Activated naive CD8-positive, alpha-beta T cell treated with anti-CD3 and anti-CD28 coated beads, Interleukin-2, amount 10 ng/mL, durations not matched to agents 7 days and 5 days (primary cell): Measurements from ENCODE around the gene PLCB3. TPM values are rescaled to one million over a fixed set of nuclear protein-coding genes. Genes with fewer than 3 reads are reported as not detected.
A peak's percentile ranks its signal among the peaks of the same experiment; 100 is the strongest.
"Not testable (repeated sequence)": the region's sequence is repeated elsewhere in the genome, so short reads cannot be mapped to it uniquely, and the experiment has no call there.

Experiments used
- ATAC-seq: fragments of 150-1000 bp; cut with Tn5 transposase; one replicate; pipeline ENCODE4 v1.10.0; 2021; ENCODE audit warnings: low read depth, moderate library complexity
- POLR2A ChIA-PET: fragments of 350-600 bp; sonication (Branson Sonifier 250); formaldehyde crosslinking; loops from one replicate; lab custom pipeline; 2021; ENCODE audit warnings: antibody characterized with exemption; lab: Charles Lee
- DNase-seq: peaks from one replicate; pipeline ENCODE4 v3.0.0; 2021
- H3K27ac Mint-ChIP-seq: one replicate; pipeline ENCODE4 v1.8.0; 2022; ENCODE audit warnings: mild to moderate bottlenecking, mixed read lengths
- H3K27me3 Mint-ChIP-seq: one replicate; pipeline ENCODE4 v1.8.0; 2022; ENCODE audit warnings: mild to moderate bottlenecking, moderate library complexity, mixed read lengths
- H3K36me3 Mint-ChIP-seq: one replicate; pipeline ENCODE4 v1.8.0; 2021; ENCODE audit warnings: mild to moderate bottlenecking, mixed read lengths
- H3K4me1 Mint-ChIP-seq: one replicate; pipeline ENCODE4 v1.8.0; 2021; ENCODE audit warnings: mixed read lengths
- H3K4me3 Mint-ChIP-seq: one replicate; pipeline ENCODE4 v1.8.0; 2022; ENCODE audit warnings: mild to moderate bottlenecking, moderate library complexity, mixed read lengths
- H3K9me3 Mint-ChIP-seq: one replicate; pipeline ENCODE4 v1.8.0; 2021; ENCODE audit warnings: mixed read lengths
- total RNA-seq, 2 experiments: library from RNA; stranded (reverse); gene quantifications; one replicate each; pipeline ENCODE4 v1.2.3, GENCODE V29; 2021

The PLCB3 gene
- total RNA-seq, 2 experiments from 2014 or later: 18.6 to 18.9 TPM

- Mint-ChIP-seq H3K27me3 (peaks cover 19% of the 10 kb centered on the region), H3K9me3 (no peaks in the 10 kb centered on the region), H3K4me1 (peaks cover 23% of the 10 kb centered on the region), H3K4me3 (peak within 1 kb of the TSS; percentile 94), H3K27ac (peak within 1 kb of the TSS; percentile 98), H3K36me3 (peaks cover 4% of the 10 kb centered on the region)
- POLR2A ChIA-PET: interaction anchor here (0.8 to 5.2 kb wide), 15 partner anchors 13 to 344 kb away, joined by 3 to 76 read pairs (median 14); partner anchors contain the start of genes BAD, CCDC88B, FERMT3 and FKBP2
- DNase-seq: peak; percentile 100
- ATAC-seq: peak; percentile 77
These were observed 53.9 kb downstream of the PLCB3 start, which contains the start of gene ESRRA for GRCh38 chr11:64305075-64305690. ESRRA (plus strand) TSS chr11:64305524; CDS start chr11:64307180, 1,656 bp downstream.

GRCh38 chr11:64305691-64306562, 54.6 kb downstream of the PLCB3 start:
- peaks cover 4% of the 10 kb centered on the region for H3K36me3 Mint-ChIP-seq
- H3K9me3 Mint-ChIP-seq: no peaks in the 10 kb centered on the region
- DNase-seq (peak; percentile 77), ATAC-seq (peak; percentile 11)
- POLR2A ChIA-PET: interaction anchor here (1.0 to 4.6 kb wide), 11 partner anchors 12 to 120 kb away, joined by 4 to 45 read pairs (median 15); partner anchors contain the start of genes BAD, CCDC88B, FKBP2 and GPR137
- peak overlapping the region; percentile 94 for H3K4me3 Mint-ChIP-seq
- peak overlapping the region; percentile 88 for H3K27ac Mint-ChIP-seq
- H3K27me3 Mint-ChIP-seq: peaks cover 11% of the 10 kb centered on the region
- H3K4me1 Mint-ChIP-seq: peaks cover 20% of the 10 kb centered on the region

- ATAC-seq (no peak), DNase-seq (no peak)
- Mint-ChIP-seq H3K27ac (peak overlapping the region; percentile 88), H3K4me3 (peak overlapping the region; percentile 94), H3K27me3 (peaks cover 5% of the 10 kb centered on the region), H3K9me3 (no peaks in the 10 kb centered on the region), H3K36me3 (peaks cover 4% of the 10 kb centered on the region), H3K4me1 (peaks cover 22% of the 10 kb centered on the region)
- POLR2A ChIA-PET: interaction anchor here (1.1 to 4.6 kb wide), 2 partner anchors 11 to 36 kb away, joined by 8 to 45 read pairs; partner anchors contain the start of genes PRDX5 and TRMT112
These were observed 55.2 kb downstream of the PLCB3 start for GRCh38 chr11:64306563-64306875.

GRCh38 chr11:64306876-64307622, 55.7 kb downstream of the PLCB3 start:
- peak overlapping the region; percentile 94 for H3K4me3 Mint-ChIP-seq
- no peaks in the 10 kb centered on the region for H3K9me3 Mint-ChIP-seq
- peaks cover 4% of the 10 kb centered on the region for H3K36me3 Mint-ChIP-seq
- peak overlapping the region; percentile 88 for H3K27ac Mint-ChIP-seq
- POLR2A ChIA-PET: interaction anchor here (1.0 to 4.6 kb wide), 3 partner anchors 11 to 37 kb away, joined by 6 to 45 read pairs (median 8); partner anchors contain the start of genes PRDX5 and TRMT112
- DNase-seq: no peak
- ATAC-seq: no peak
- H3K27me3 Mint-ChIP-seq: peaks cover under 1% of the 10 kb centered on the region
- peaks cover 22% of the 10 kb centered on the region for H3K4me1 Mint-ChIP-seq

GRCh38 chr11:64307795-64308194, 56.5 kb downstream of the PLCB3 start:
- H3K27ac Mint-ChIP-seq, H3K9me3 Mint-ChIP-seq, DNase-seq, H3K27me3 Mint-ChIP-seq, H3K36me3 Mint-ChIP-seq, ATAC-seq: not testable (repeated sequence)
- Mint-ChIP-seq H3K4me3 (peak overlapping the region; percentile 4), H3K4me1 (peaks cover 28% of the 10 kb centered on the region)
- POLR2A ChIA-PET: interaction anchor here (0.6 to 4.6 kb wide), 3 partner anchors 10 to 40 kb away, joined by 3 to 45 read pairs (median 6); partner anchors contain the start of genes PRDX5 and TRMT112

- Mint-ChIP-seq H3K27me3 (no peaks in the 10 kb centered on the region), H3K4me3 (no peak overlapping the region), H3K36me3 (peaks cover 1% of the 10 kb centered on the region), H3K4me1 (peaks cover 25% of the 10 kb centered on the region), H3K27ac (peak overlapping the region; percentile 74), H3K9me3 (no peaks in the 10 kb centered on the region)
- POLR2A ChIA-PET: interaction anchor here (1.2 kb wide), 1 partner anchor 28 kb away, joined by 3 read pairs; the partner anchor contains the start of gene CCDC88B
- ATAC-seq (no peak), DNase-seq (no peak)
These were observed 61.6 kb downstream of the PLCB3 start for GRCh38 chr11:64312947-64313346.

GRCh38 chr11:64313491-64314145, 62.3 kb downstream of the PLCB3 start:
- Mint-ChIP-seq H3K36me3 (peaks cover 1% of the 10 kb centered on the region), H3K4me3 (no peak overlapping the region), H3K27me3 (no peaks in the 10 kb centered on the region), H3K27ac (peak overlapping the region; percentile 74), H3K9me3 (no peaks in the 10 kb centered on the region), H3K4me1 (peaks cover 28% of the 10 kb centered on the region)
- DNase-seq (no peak), ATAC-seq (no peak)
- POLR2A ChIA-PET: interaction anchor here (1.2 kb wide), 1 partner anchor 27 kb away, joined by 3 read pairs; the partner anchor contains the start of gene CCDC88B

- Mint-ChIP-seq H3K27me3 (no peaks in the 10 kb centered on the region), H3K9me3 (no peaks in the 10 kb centered on the region), H3K27ac (no peak overlapping the region), H3K4me3 (no peak overlapping the region), H3K36me3 (peaks cover 1% of the 10 kb centered on the region), H3K4me1 (peaks cover 32% of the 10 kb centered on the region)
- ATAC-seq: no peak
- POLR2A ChIA-PET: interaction anchor here (1.2 kb wide), 1 partner anchor 26 kb away, joined by 3 read pairs; the partner anchor contains the start of gene CCDC88B
- DNase-seq: no peak
These were observed 62.9 kb downstream of the PLCB3 start for GRCh38 chr11:64314146-64314804.

- POLR2A ChIA-PET: no interaction called here
- Mint-ChIP-seq H3K27ac (no peak overlapping the region), H3K36me3 (peaks cover 1% of the 10 kb centered on the region), H3K9me3 (no peaks in the 10 kb centered on the region), H3K4me1 (peaks cover 33% of the 10 kb centered on the region), H3K4me3 (no peak overlapping the region), H3K27me3 (no peaks in the 10 kb centered on the region)
- ATAC-seq: no peak
- DNase-seq: no peak
These were observed 63.7 kb downstream of the PLCB3 start for GRCh38 chr11:64314805-64315561.

- Mint-ChIP-seq H3K4me1 (peaks cover 31% of the 10 kb centered on the region), H3K27ac (peak overlapping the region; percentile 97), H3K4me3 (peak overlapping the region; percentile 87)
- POLR2A ChIA-PET: interaction anchor here (1.1 to 3.6 kb wide), 8 partner anchors 16 to 109 kb away, joined by 3 to 53 read pairs (median 16); partner anchors contain the start of genes CCDC88B, FERMT3, NUDT22 and RPS6KA4
- not testable (repeated sequence) for H3K9me3 Mint-ChIP-seq, H3K36me3 Mint-ChIP-seq, ATAC-seq, DNase-seq, H3K27me3 Mint-ChIP-seq
These were observed 64.6 kb downstream of the PLCB3 start for GRCh38 chr11:64315667-64316526.
